ENCODE measurements around the gene ALK. TPM values are rescaled to one million over a fixed set of nuclear protein-coding genes. Genes with fewer than 3 reads are reported as not detected.
"Not testable (repeated sequence)": the region's sequence is repeated elsewhere in the genome, so short reads cannot be mapped to it uniquely, and the experiment has no call there.

The ALK gene
- total RNA-seq, 1 experiment from 2014 or later: not detected

- not testable (repeated sequence) for H3K9ac ChIP-seq (ENCODE audit: extremely low read depth, insufficient read length, low read length); H3K79me1 ChIP-seq (ENCODE audit: insufficient read depth, low read depth, low read length, poor library complexity, severe bottlenecking); H3K23ac ChIP-seq (ENCODE audit: insufficient read length, low read depth, low read length); H4K8ac ChIP-seq (replicated peaks; ENCODE audit: insufficient read length, low read depth, low read length); H3K27ac Mint-ChIP-seq; H3K4me1 ChIP-seq (ENCODE audit: insufficient read depth, low read length); H4K91ac ChIP-seq (ENCODE audit: insufficient read length, low read depth, low read length); H3T11ph ChIP-seq (ENCODE audit: low read length); H3K27ac ChIP-seq (ENCODE audit: insufficient read length, low read depth, low read length); H3K27me3 Mint-ChIP-seq (ENCODE audit: low read depth); H3K79me2 ChIP-seq (ENCODE audit: insufficient read depth, low read length); H2BK15ac ChIP-seq (ENCODE audit: low read depth, low read length); H2BK5ac ChIP-seq (ENCODE audit: insufficient read length, low read length); H4K5ac ChIP-seq (ENCODE audit: insufficient read length, low read depth, low read length); H4K20me1 ChIP-seq (ENCODE audit: control insufficient read depth, insufficient read depth, insufficient read length); H3K4me2 ChIP-seq (ENCODE audit: insufficient read depth, insufficient read length, low read length); H2AFZ ChIP-seq (ENCODE audit: low read length); H3K4me1 Mint-ChIP-seq; H3K14ac ChIP-seq (ENCODE audit: insufficient read depth, low read length); H2BK20ac ChIP-seq (ENCODE audit: low read depth, low read length, poor library complexity, severe bottlenecking); H3K4ac ChIP-seq (ENCODE audit: low read depth, low read length); H3K56ac ChIP-seq (ENCODE audit: insufficient read length, low read depth, low read length); H2AK5ac ChIP-seq (ENCODE audit: insufficient read length, low read length); H3K23me2 ChIP-seq (ENCODE audit: insufficient read length, low read depth, low read length, poor library complexity, severe bottlenecking); H3K27me3 ChIP-seq (ENCODE audit: insufficient read depth, low read length); DNase-seq; H3K18ac ChIP-seq (ENCODE audit: insufficient read length, low read depth, low read length); H2BK12ac ChIP-seq (ENCODE audit: insufficient read length, low read depth, low read length); H3K9me3 ChIP-seq (ENCODE audit: control insufficient read depth, low read depth, low read length); H3K4me3 Mint-ChIP-seq; H2BK120ac ChIP-seq (ENCODE audit: low read depth, low read length, poor library complexity, severe bottlenecking)
- TF ChIP-seq, protein P1, sequence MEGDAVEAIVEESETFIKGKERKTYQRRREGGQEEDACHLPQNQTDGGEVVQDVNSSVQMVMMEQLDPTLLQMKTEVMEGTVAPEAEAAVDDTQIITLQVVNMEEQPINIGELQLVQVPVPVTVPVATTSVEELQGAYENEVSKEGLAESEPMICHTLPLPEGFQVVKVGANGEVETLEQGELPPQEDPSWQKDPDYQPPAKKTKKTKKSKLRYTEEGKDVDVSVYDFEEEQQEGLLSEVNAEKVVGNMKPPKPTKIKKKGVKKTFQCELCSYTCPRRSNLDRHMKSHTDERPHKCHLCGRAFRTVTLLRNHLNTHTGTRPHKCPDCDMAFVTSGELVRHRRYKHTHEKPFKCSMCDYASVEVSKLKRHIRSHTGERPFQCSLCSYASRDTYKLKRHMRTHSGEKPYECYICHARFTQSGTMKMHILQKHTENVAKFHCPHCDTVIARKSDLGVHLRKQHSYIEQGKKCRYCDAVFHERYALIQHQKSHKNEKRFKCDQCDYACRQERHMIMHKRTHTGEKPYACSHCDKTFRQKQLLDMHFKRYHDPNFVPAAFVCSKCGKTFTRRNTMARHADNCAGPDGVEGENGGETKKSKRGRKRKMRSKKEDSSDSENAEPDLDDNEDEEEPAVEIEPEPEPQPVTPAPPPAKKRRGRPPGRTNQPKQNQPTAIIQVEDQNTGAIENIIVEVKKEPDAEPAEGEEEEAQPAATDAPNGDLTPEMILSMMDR (conservative IDR thresholded peaks at IDR 0.05): peak; percentile 27; the same call in 1 of the 3 replicates
- no CpG with 5 or more reads among the region's 1 CpG for WGBS (ENCODE audit: extremely low coverage, insufficient read length, low lambda C conversion rate)
- peaks cover 18 to 29% of the 10 kb centered on the region in 2 experiments; a peak in 4 of 5 replicates for H3K9me3 Mint-ChIP-seq
- peaks cover 0 to 26% (median 17%) of the 10 kb centered on the region in 3 experiments; a peak in 6 of 7 replicates for H3K36me3 Mint-ChIP-seq (ENCODE audit: insufficient read depth in 1 of 3, low read depth in 3 of 3)
Measured at GRCh38 chr2:29824145-29824544, 97.2 kb downstream of the ALK start.
